HUES6 (cell line): ENCODE results near the gene DQX1.

Experiments used
- H3K27ac ChIP-seq: 2 replicates; pipeline ENCODE4 v1.7.0; 2013; ENCODE audit warnings: low read depth, mild to moderate bottlenecking, low read length, inconsistent platforms
- H3K27me3 ChIP-seq: 2 replicates; pipeline ENCODE4 v1.6.1; 2013; ENCODE audit warnings: low read length; ENCODE audit not compliant: control insufficient read depth, insufficient read depth
- H3K36me3 ChIP-seq: 2 replicates; pipeline ENCODE4 v1.6.1; 2013; ENCODE audit warnings: low read length; ENCODE audit not compliant: control insufficient read depth, insufficient read depth
- H3K4me1 ChIP-seq: 2 replicates; pipeline ENCODE4 v1.6.1; 2013; ENCODE audit warnings: low read length; ENCODE audit not compliant: control insufficient read depth, insufficient read depth
- H3K4me3 ChIP-seq: 2 replicates; pipeline ENCODE4 v1.5.1; 2013; ENCODE audit warnings: low read depth, low read length
- H3K9ac ChIP-seq: one replicate; pipeline ENCODE4 v1.6.1; 2013; ENCODE audit warnings: mild to moderate bottlenecking, low read length
- H3K9me3 ChIP-seq: 2 replicates; pipeline ENCODE4 v1.6.1; 2013; ENCODE audit warnings: low read depth, low read length; ENCODE audit not compliant: control insufficient read depth, insufficient read depth

The DQX1 gene

DNA sequence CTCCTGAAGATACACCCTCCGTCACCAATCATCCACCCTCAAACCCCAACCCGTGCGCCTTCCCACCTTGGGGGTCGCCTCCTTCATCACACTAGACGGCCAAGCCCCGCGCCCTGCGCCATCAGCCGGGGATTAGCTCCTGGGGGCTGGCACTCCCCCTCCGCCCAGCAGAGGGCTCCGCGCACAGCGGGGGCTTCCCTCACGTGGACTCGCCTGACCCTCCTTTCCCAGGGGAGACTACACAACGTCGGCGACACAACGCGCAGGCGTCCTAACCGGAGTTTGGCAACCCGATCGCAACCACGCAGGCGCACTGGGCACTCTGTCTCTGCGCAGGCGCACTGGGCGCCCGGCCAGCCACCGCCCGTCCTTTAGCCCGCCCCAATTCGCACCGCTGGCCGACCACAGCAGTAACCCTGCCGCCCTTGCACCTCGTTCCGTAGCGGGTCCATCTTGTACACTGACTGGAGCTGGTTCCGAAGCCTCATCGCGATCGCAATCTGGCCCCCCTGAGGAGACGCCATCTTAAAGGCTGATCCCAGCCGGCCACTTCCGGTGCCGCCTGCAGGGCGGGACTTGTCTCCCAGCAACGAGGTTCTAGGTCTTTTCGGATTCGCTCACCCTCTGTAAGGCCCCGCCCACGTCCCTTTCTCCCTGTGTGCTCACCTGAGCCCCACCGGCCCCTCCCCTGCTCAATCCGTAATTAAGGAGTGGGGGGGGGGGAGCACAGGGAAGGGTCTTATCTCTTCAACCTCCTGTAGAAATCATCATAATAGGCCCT, 18.7 kb downstream of the DQX1 start, which contains the start of gene PCGF1:
Gene PCGF1 (minus strand): TSS at position 551 of the 781 bp plus-strand sequence. CDS start 27 bp downstream, at position 524.
- H3K27me3 ChIP-seq = peaks cover 70% of the 10 kb centered on the region
- H3K9me3 ChIP-seq = no peaks in the 10 kb centered on the region
- peaks cover 10% of the 10 kb centered on the region for H3K36me3 ChIP-seq
- H3K4me3 ChIP-seq = peak within 1 kb of the TSS; percentile 97
- H3K4me1 ChIP-seq = peaks cover 23% of the 10 kb centered on the region
- H3K9ac ChIP-seq = peak within 1 kb of the TSS; percentile 97
- peak within 1 kb of the TSS; percentile 96 for H3K27ac ChIP-seq

- H3K9ac ChIP-seq = no peak overlapping the region
- peaks cover 10% of the 10 kb centered on the region for H3K36me3 ChIP-seq
- H3K4me1 ChIP-seq = peaks cover 36% of the 10 kb centered on the region
- H3K4me3 ChIP-seq = no peak overlapping the region
- H3K9me3 ChIP-seq = no peaks in the 10 kb centered on the region
- no peak overlapping the region for H3K27ac ChIP-seq
- H3K27me3 ChIP-seq = peaks cover 70% of the 10 kb centered on the region
These were observed 20.4 kb downstream of the DQX1 start for GRCh38 chr2:74505448-74506246.

DNA sequence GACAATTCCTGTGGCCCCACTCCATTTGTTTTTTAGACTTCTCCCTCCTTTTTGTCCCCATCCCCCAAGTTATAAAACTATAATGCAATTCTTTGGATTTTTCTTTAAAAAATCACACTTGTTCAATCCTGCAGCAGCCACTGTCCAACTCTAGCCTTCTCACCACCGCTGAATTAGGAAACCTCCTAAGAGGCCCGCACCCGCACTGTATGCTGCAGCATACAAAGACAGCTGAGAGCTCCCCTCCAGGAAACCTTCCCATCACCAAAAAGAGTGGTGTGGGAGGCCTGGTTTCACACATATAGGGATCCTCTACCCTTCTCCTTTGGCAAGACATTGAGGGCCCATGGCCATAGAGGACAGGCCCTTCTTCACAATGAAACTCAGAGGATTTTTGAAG, 21.4 kb downstream of the DQX1 start:
- Histone ChIP-seq H3K4me3 (no peak overlapping the region; the same call in 1 of the 2 replicates), H3K36me3 (peaks cover 10% of the 10 kb centered on the region), H3K27me3 (peaks cover 70% of the 10 kb centered on the region), H3K4me1 (peaks cover 46% of the 10 kb centered on the region), H3K9me3 (no peaks in the 10 kb centered on the region), H3K27ac (no peak overlapping the region), H3K9ac (no peak overlapping the region)

DNA sequence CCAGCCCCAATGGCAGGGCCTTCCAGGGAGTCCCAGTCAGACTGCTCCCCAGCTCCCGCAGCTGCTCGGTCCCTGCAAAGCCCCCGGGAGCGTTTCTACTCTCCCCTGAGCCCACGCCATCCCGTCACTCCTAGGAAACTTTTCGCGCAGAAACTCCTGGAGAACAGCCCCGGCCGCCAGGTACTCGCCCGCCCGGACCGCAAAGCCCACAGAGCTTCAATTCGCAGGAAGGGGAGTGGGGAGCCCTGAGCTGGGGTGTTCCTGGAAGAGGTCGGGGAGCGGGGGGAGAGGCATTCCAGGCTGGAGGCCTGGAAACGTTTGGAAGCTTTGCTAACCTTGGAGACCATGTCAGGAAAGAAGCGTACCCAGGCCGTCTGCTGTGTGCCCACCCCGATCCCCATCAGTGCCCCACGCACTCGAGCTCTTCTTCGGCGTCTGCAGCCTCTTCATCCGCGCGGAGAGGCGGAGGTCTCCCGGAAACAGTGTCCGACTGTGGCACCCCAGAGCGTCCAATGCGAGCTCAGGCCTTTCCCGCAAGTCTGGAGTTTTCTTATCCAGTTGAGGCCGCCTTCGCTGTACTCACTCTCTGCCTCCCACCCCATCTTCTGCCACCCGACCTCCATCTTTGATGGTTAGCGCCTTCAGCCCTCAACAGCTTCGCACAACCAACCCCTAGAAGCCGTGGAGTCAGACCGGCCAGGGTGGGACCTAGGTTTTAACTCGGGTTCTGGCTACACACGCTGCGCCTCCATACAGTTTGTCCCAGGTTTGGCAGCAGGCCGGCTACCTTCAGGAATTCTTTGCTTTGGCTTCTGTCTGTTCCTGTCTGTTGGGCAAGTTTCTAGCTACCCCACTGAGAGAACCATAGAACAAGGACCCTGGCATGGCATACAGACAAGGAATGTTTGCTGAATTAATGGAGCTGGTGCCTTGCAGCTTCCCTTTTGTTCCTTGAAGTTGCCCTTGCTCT, 22.2 kb downstream of the DQX1 start:
- no peak overlapping the region; the same call in 1 of the 2 replicates for H3K27ac ChIP-seq
- H3K9me3 ChIP-seq = no peaks in the 10 kb centered on the region
- peak overlapping the region; percentile 72 for H3K4me3 ChIP-seq
- peaks cover 49% of the 10 kb centered on the region for H3K4me1 ChIP-seq
- H3K9ac ChIP-seq = peak overlapping the region; percentile 69
- H3K36me3 ChIP-seq = peaks cover 10% of the 10 kb centered on the region
- H3K27me3 ChIP-seq = peaks cover 71% of the 10 kb centered on the region

DNA sequence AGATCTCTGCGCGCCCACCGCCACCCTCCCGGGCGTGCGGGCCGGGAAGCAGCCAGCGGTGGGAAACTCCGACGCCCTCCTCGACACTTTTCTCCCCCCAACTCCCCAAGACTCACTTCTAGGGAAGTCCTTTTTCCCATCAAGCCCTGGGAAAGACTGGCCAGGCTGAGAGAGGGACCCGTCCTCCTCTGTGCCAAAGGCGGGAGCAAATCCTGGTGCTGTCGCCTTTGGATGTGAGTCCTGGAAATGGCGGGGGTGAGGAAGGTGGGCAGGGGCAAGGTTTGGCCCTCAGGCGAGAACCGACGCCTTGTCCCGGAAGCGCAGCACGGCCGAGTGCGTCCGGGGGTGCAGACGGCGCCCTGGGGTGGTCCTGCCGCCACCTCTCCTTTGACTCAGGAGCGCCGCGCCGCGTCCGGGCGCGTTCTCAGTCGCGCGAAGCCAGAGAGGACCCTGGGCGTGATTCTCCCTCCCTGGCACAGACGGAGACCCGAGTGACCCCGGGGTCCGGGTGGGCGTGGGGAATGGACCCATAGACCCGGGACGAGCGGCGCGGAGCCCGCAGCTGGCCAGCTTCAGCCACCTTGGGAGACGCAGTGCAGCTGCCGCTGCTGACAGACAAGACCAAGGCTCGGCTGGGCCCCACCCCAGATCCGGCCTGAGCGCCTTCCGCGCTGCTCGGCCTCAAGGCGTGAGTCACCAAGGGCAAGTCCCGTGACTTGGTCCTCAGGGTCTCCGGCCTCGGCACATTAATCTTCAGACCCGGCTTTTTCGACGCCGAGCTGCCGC, 23.1 kb downstream of the DQX1 start:
- H3K27ac ChIP-seq = no peak overlapping the region; the same call in 1 of the 2 replicates
- H3K9ac ChIP-seq = peak overlapping the region; percentile 70
- peaks cover 51% of the 10 kb centered on the region for H3K4me1 ChIP-seq
- no peaks in the 10 kb centered on the region for H3K9me3 ChIP-seq
- peaks cover 10% of the 10 kb centered on the region for H3K36me3 ChIP-seq
- peaks cover 76% of the 10 kb centered on the region for H3K27me3 ChIP-seq
- peak overlapping the region; percentile 72 for H3K4me3 ChIP-seq

DNA sequence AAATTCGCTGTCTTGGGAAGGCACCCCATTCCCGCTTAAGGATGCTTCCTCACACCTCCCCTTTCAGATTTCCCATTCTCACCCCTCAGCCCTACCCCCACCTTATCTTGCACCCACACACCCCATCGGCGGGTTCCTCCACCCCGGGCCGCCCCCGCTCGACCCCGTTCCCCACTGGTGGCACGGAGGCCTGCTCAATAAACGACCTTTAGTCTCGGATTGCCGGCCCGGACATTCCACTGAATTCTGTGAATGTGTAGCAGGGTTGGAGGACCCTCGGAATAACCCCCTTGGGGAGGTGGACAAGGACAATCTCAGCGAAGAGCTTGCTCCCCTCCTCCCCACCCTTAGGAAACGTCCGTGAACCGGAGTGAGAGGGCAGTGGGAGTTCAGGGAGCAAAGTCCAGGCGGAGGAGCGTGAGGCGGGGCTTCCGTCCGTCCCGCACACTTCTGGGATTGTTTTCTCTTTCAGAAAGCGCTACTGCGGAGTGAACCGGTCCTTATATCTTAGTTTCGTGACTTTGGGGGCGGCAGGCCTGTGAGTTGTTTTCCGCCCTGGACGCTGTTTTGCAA, 23.8 kb downstream of the DQX1 start:
- H3K9me3 ChIP-seq = no peaks in the 10 kb centered on the region
- H3K9ac ChIP-seq = peak overlapping the region; percentile 70
- H3K4me3 ChIP-seq = peak overlapping the region; percentile 72
- H3K4me1 ChIP-seq = peaks cover 54% of the 10 kb centered on the region
- H3K36me3 ChIP-seq = peaks cover 10% of the 10 kb centered on the region
- H3K27me3 ChIP-seq = peaks cover 82% of the 10 kb centered on the region
- no peak overlapping the region for H3K27ac ChIP-seq

GRCh38 chr2:74501335-74502071, 24.5 kb downstream of the DQX1 start:
- H3K27me3 ChIP-seq = peaks cover 90% of the 10 kb centered on the region
- peak overlapping the region; percentile 4; the same call in 1 of the 2 replicates for H3K4me3 ChIP-seq
- peaks cover 49% of the 10 kb centered on the region for H3K4me1 ChIP-seq
- H3K9ac ChIP-seq = no peak overlapping the region
- H3K9me3 ChIP-seq = no peaks in the 10 kb centered on the region
- no peak overlapping the region for H3K27ac ChIP-seq
- peaks cover 10% of the 10 kb centered on the region for H3K36me3 ChIP-seq

GRCh38 chr2:74500578-74500946, 25.5 kb downstream of the DQX1 start:
- peaks cover 48% of the 10 kb centered on the region for H3K4me1 ChIP-seq
- H3K27me3 ChIP-seq = peaks cover 96% of the 10 kb centered on the region
- H3K36me3 ChIP-seq = peaks cover 5% of the 10 kb centered on the region; the same call in 1 of the 2 replicates

DNA sequence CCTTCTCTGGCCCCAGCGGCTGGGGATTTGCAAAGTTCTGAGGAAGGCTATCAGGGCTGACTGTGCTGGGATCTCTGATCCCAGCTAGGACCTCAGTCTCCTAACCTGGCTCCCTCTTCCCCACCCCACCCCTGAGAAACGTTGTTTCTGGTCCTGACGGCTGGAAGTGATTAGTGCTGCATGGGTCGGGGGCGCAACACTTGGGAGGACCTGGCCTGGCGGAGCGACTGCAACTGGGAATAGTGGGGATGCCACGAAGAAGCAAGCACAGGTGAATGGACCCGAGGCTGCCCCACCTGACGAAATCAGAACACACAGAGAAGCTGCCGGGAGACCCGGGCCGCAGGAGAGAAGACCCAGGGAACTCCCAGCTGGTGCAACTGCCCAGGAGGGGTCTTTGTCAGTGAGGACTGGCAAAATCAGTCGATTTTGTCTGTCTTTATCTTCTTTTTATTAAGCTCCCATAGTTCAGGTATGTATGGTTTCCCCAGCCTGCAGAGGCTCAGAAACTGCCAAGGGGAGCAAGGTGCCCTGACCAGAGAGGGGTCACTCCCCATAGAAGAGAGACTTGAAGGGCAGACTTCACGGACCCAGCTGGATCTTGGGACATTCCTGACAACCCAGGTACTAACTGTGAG, 26.0 kb downstream of the DQX1 start:
- no peaks in the 10 kb centered on the region for H3K9me3 ChIP-seq
- H3K9ac ChIP-seq = no peak overlapping the region
- peak overlapping the region; percentile 59 for H3K4me3 ChIP-seq
- peaks cover 48% of the 10 kb centered on the region for H3K4me1 ChIP-seq
- H3K27ac ChIP-seq = no peak overlapping the region
- H3K27me3 ChIP-seq = peaks cover 98% of the 10 kb centered on the region
- 0 out of 2 replicates have a peak, but pooled peaks cover under 1% of the 10 kb centered on the region for H3K36me3 ChIP-seq

More at GRCh38 chr2:74500578-74500946, 25.5 kb downstream of the DQX1 start:
- Histone ChIP-seq H3K9ac (no peak overlapping the region), H3K4me3 (no peak overlapping the region), H3K27ac (no peak overlapping the region), H3K9me3 (no peaks in the 10 kb centered on the region)
